GM18511 (cell line): ENCODE data around the gene RPSA.
A peak's percentile ranks its signal among the peaks of the same experiment; 100 is the strongest.
"Not testable (repeated sequence)": the region's sequence is repeated elsewhere in the genome, so short reads cannot be mapped to it uniquely, and the experiment has no call there.

Experiments used
- ATAC-seq: cut with Tn5 transposase; IDR thresholded peaks from one replicate; pipeline ENCODE4 v1.9.1; 2021; ENCODE audit warnings: mild to moderate bottlenecking, moderate library complexity; ENCODE audit not compliant: unreplicated experiment

RPSA gene

GRCh38 chr3:39406368-39407258 lies at the start of gene RPSA:
TSS of gene RPSA (plus strand) at chr3:39406720. CDS start at chr3:39407654, 934 bp downstream.
- peak; percentile 92 for ATAC-seq

GRCh38 chr3:39358333-39358732 lies 48.2 kb upstream of the RPSA start:
- ATAC-seq: no peak

- peak; percentile 56 for ATAC-seq
Observed at GRCh38 chr3:39361252-39361927, 45.1 kb upstream of the RPSA start.

- ATAC-seq: no peak
Observed at GRCh38 chr3:39362192-39362591, 44.3 kb upstream of the RPSA start.

- no peak for ATAC-seq
Observed at GRCh38 chr3:39362812-39363211, 43.7 kb upstream of the RPSA start.

- not testable (repeated sequence) for ATAC-seq
Observed at GRCh38 chr3:39370450-39370849, 36.1 kb upstream of the RPSA start.

GRCh38 chr3:39372833-39373232 lies 33.7 kb upstream of the RPSA start:
- ATAC-seq: no peak

GRCh38 chr3:39376959-39377634 lies 29.4 kb upstream of the RPSA start:
- no peak for ATAC-seq

GRCh38 chr3:39378088-39378487 lies 28.4 kb upstream of the RPSA start:
- peak; percentile 76 for ATAC-seq

- no peak for ATAC-seq
Observed at GRCh38 chr3:39378957-39379777, 27.4 kb upstream of the RPSA start.

- no peak for ATAC-seq
Observed at GRCh38 chr3:39379778-39380155, 26.8 kb upstream of the RPSA start.

GRCh38 chr3:39381432-39381831 lies 25.1 kb upstream of the RPSA start:
- ATAC-seq: no peak

- ATAC-seq: peak; percentile 83
Observed at GRCh38 chr3:39383045-39383880, 23.3 kb upstream of the RPSA start, which contains the start of gene SLC25A38. TSS of gene SLC25A38 (plus strand) at chr3:39383370. CDS start at chr3:39383725, 355 bp downstream.

- peak; percentile 68 for ATAC-seq
Observed at GRCh38 chr3:39383881-39384664, 22.4 kb upstream of the RPSA start.

- ATAC-seq: no peak
Observed at GRCh38 chr3:39384665-39385000, 21.9 kb upstream of the RPSA start.

- ATAC-seq: no peak
Observed at GRCh38 chr3:39385456-39386090, 20.9 kb upstream of the RPSA start.

GRCh38 chr3:39386318-39386717 lies 20.2 kb upstream of the RPSA start:
- ATAC-seq: no peak

- ATAC-seq: no peak
Observed at GRCh38 chr3:39387411-39387975, 19.0 kb upstream of the RPSA start.
